Stimulated activated naive B cell treated with anti-CD40 and anti-IgM and Interleukin-4, amounts not matched to agents 10 μg/mL and 1 μg/mL and 100 μg/mL, for 72 hours (primary cell): ENCODE results near the gene LRRC17.
"Not testable (repeated sequence)": the region's sequence is repeated elsewhere in the genome, so short reads cannot be mapped to it uniquely, and the experiment has no call there.

Experiments used
- ATAC-seq, 2 donors: fragments of 150-1000 bp; cut with Tn5 transposase; replicated peaks; 2 replicates each; pipeline ENCODE4 v1.10.0; 2021; ENCODE audit warnings: moderate library complexity in 1 of 2
- DNase-seq: peaks from one replicate; pipeline ENCODE4 v3.0.0; 2021
- H3K27ac Mint-ChIP-seq: one replicate; pipeline ENCODE4 v1.8.0; 2022; ENCODE audit warnings: mild to moderate bottlenecking, mixed read lengths
- H3K27me3 Mint-ChIP-seq, 2 donors: one replicate each; pipeline ENCODE4 v1.8.0; 2022; ENCODE audit warnings: mixed read lengths in 2 of 2
- H3K36me3 Mint-ChIP-seq, 2 donors: one replicate each; pipeline ENCODE4 v1.8.0; 2022; ENCODE audit warnings: mixed read lengths in 2 of 2, mild to moderate bottlenecking in 1 of 2
- H3K4me1 Mint-ChIP-seq, 2 donors: one replicate each; pipeline ENCODE4 v1.8.0; 2022; ENCODE audit warnings: mixed read lengths in 2 of 2, mild to moderate bottlenecking in 1 of 2
- H3K4me3 Mint-ChIP-seq, 2 donors: one replicate each; pipeline ENCODE4 v1.8.0; 2022; ENCODE audit warnings: mild to moderate bottlenecking in 2 of 2, mixed read lengths in 2 of 2, moderate library complexity in 1 of 2
- H3K9me3 Mint-ChIP-seq, 2 donors: one replicate each; pipeline ENCODE4 v1.8.0; 2022; ENCODE audit warnings: mixed read lengths in 2 of 2, mild to moderate bottlenecking in 1 of 2

The LRRC17 gene

DNA sequence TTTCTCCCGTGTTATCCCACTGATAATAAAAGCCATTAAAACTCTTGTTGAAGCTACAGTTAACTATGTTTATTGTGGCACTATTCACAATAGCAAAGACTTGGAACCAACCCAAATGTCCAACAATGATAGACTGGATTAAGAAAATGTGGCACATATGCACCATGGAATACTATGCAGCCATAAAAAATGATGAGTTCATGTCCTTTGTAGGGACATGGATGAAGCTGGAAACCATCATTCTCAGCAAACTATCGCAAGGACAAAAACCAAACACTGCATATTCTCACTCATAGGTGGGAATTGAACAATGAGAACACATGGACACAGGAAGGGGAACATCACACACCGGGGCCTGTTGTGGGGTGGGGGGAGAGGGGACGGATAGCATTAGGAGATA lies 64.8 kb downstream of the LRRC17 start:
- ATAC-seq, H3K4me1 Mint-ChIP-seq, DNase-seq, H3K27me3 Mint-ChIP-seq, H3K4me3 Mint-ChIP-seq, H3K9me3 Mint-ChIP-seq, H3K36me3 Mint-ChIP-seq, H3K27ac Mint-ChIP-seq: not testable (repeated sequence)

DNA sequence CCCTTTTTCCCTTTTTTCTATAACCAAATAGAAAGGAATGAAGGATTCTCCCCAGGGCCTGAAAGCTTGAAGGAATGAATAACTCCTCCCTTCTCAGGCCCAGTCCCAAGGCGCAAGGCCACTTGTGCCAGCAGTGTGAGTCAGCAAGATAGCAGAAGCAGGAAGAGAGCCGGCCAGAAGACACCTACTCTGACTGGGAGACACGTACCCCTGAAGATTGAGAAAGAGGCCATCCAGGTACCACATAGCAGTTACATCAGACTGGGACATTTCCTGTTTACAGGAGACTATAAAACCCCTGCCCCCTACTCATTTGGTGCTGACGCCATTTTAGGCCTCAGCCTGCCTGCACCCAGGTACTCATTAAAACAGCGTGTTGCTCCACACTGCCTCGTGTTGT lies 65.5 kb downstream of the LRRC17 start:
- DNase-seq (no peak), ATAC-seq (no peak)
- peaks cover 0 to 1% of the 10 kb centered on the region in 2 donors for H3K9me3 Mint-ChIP-seq
- H3K27ac Mint-ChIP-seq, result no peak overlapping the region
- H3K4me3 Mint-ChIP-seq, result no peak overlapping the region
- H3K27me3 Mint-ChIP-seq, result no peaks in the 10 kb centered on the region
- H3K4me1 Mint-ChIP-seq, result no peaks in the 10 kb centered on the region
- H3K36me3 Mint-ChIP-seq, result no peaks in the 10 kb centered on the region

DNA sequence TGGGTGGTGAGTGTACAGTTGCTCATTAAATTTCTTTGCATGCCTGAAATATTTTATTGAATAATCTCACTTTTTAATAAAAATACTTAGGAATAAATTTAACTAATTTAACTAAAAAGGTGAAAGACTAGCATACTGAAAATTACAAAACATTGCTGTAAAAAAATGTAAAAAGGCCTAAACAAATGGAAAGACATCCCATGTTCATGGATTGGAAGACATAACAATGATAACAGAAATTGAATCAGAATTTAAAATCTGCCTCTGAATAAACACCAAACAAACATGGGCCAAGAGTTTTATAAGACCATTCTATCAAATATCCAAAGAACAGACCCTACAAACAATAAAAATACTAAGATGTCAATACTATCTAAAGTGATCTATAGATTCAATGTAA lies 66.9 kb downstream of the LRRC17 start:
- Mint-ChIP-seq H3K36me3 (no peaks in the 10 kb centered on the region), H3K27ac (no peak overlapping the region), H3K4me1 (no peaks in the 10 kb centered on the region), H3K4me3 (no peak overlapping the region), H3K9me3 (peaks cover 0 to 1% of the 10 kb centered on the region in 2 donors), H3K27me3 (no peaks in the 10 kb centered on the region)
- ATAC-seq, result no peak
- no peak for DNase-seq

DNA sequence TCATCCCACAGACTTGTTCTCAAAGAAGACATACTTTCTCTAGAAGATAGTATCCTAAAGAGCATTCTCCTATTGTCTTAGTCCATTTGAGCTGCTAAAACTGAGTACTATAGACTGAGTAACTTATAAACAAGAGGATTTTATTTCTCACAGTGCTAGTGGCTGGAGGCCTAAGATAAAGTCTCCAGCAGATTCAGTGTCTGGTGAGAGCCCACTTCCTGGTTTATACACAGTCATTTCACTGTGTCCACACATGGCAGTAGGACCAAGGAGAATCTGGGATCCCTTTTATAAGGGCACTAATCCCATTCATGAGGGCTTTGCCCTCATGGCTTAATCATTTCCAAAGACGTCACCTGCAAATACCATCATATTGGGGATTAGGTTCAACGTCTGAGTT lies 68.7 kb downstream of the LRRC17 start:
- no peaks in the 10 kb centered on the region for H3K27me3 Mint-ChIP-seq
- peaks cover 0 to 1% of the 10 kb centered on the region in 2 donors for H3K9me3 Mint-ChIP-seq
- DNase-seq, result no peak
- H3K36me3 Mint-ChIP-seq, result no peaks in the 10 kb centered on the region
- no peak overlapping the region for H3K27ac Mint-ChIP-seq
- no peaks in the 10 kb centered on the region for H3K4me1 Mint-ChIP-seq
- no peak for ATAC-seq
- H3K4me3 Mint-ChIP-seq, result no peak overlapping the region

DNA sequence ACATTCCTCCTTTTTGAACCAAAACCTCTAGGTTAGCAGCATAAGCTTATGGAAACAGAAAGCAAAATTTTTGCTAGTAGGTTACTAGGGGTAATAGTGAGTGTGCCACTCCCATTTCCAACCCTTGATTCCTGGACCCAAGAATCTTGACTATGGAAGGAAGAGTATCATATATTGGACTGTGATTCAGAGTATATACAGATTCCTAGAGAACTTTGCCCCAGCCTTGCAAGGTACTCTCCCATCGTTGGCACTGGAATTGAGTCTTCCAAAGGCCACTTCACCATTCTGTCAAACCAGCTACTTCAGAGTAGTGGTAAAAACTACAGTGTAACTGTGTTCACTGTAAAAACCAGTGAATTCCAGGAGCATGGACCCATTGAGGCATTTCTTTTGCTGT lies 69.4 kb downstream of the LRRC17 start:
- Mint-ChIP-seq H3K27me3 (no peaks in the 10 kb centered on the region), H3K27ac (no peak overlapping the region), H3K4me3 (no peak overlapping the region), H3K36me3 (no peaks in the 10 kb centered on the region), H3K4me1 (no peaks in the 10 kb centered on the region), H3K9me3 (peaks cover 0 to 1% of the 10 kb centered on the region in 2 donors)
- DNase-seq (no peak), ATAC-seq (no peak)

DNA sequence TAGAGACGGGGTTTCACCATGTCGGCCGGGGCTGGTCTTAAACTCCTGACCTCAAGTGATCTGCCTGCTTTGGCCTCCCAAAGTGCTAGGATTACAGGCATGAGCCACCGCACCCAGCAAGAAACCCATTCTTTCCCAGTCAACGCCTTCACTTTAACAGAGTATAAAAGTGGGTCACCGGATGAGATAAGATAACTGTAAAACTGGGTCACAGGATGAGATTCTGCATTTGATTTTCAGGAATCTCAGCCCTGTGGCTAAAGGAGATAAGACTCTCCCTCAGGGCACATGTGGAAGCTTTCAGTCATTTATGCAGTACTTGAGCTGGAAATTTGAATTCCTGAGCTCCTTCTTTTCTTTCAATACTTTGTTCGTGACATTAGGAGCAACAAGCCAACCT lies 70.8 kb downstream of the LRRC17 start:
- no peaks in the 10 kb centered on the region for H3K36me3 Mint-ChIP-seq
- no peak overlapping the region for H3K4me3 Mint-ChIP-seq
- no peak for DNase-seq
- no peaks in the 10 kb centered on the region for H3K27me3 Mint-ChIP-seq
- peaks cover 0 to under 1% of the 10 kb centered on the region in 2 donors for H3K4me1 Mint-ChIP-seq
- H3K27ac Mint-ChIP-seq, result no peak overlapping the region
- H3K9me3 Mint-ChIP-seq, result peaks cover 0 to 1% of the 10 kb centered on the region in 2 donors
- no peak for ATAC-seq

DNA sequence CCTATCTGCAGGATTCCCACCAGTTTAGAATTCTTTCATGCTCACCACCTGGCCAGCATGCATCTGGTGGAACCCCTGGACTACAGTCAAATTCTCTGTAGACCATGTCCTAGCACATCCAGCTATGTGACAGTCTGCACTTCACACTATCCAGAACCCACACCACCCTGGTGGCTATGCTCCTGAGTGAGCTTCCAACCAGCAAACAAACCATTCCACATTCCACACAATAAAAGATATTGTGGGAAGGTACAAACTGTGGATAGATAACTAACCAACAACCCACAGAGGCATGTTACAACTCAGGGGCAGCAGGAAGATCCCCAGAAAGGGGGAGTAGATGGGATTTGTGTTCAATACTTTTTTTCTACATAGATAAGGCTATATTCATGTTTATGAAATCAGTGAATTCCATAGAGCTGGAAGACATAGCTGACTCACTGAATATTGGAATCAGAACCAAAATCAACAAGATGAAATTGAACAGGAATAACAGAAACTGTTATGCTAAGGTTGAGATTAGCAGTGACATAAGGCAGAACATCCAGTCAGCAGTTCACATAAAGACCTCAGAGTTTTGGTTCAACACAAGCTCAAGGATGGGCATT lies 72.5 kb downstream of the LRRC17 start:
- no peaks in the 10 kb centered on the region for H3K36me3 Mint-ChIP-seq
- no peaks in the 10 kb centered on the region for H3K27me3 Mint-ChIP-seq
- DNase-seq, result no peak
- ATAC-seq, result no peak
- no peaks in the 10 kb centered on the region for H3K9me3 Mint-ChIP-seq
- no peak overlapping the region for H3K27ac Mint-ChIP-seq
- peaks cover 5 to 8% of the 10 kb centered on the region in 2 donors for H3K4me1 Mint-ChIP-seq
- H3K4me3 Mint-ChIP-seq, result no peak overlapping the region

DNA sequence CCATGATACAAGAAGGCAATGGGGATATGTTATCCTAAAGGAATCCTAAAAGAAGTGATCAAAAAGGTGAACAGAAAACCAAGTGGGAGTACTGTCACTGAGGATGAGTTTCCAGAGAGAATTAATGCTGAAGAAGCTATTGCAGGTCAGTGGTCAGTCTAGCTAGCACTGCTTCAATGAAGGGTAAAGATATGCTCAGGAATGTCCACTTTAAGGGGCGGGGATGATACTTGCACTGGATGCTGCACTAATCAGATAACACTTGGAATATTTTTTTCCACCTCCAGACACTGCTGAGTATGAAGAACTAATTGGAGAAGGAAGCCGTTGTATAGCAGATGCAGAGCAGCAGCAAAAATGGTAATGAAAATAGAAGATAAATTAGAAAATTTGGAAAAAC lies 75.3 kb downstream of the LRRC17 start:
- no peak for DNase-seq
- no peak for ATAC-seq
- peaks cover 5 to 8% of the 10 kb centered on the region in 2 donors for H3K4me1 Mint-ChIP-seq
- no peaks in the 10 kb centered on the region for H3K9me3 Mint-ChIP-seq
- H3K27ac Mint-ChIP-seq, result no peak overlapping the region
- H3K27me3 Mint-ChIP-seq, result no peaks in the 10 kb centered on the region
- no peaks in the 10 kb centered on the region for H3K36me3 Mint-ChIP-seq
- H3K4me3 Mint-ChIP-seq, result no peak overlapping the region

DNA sequence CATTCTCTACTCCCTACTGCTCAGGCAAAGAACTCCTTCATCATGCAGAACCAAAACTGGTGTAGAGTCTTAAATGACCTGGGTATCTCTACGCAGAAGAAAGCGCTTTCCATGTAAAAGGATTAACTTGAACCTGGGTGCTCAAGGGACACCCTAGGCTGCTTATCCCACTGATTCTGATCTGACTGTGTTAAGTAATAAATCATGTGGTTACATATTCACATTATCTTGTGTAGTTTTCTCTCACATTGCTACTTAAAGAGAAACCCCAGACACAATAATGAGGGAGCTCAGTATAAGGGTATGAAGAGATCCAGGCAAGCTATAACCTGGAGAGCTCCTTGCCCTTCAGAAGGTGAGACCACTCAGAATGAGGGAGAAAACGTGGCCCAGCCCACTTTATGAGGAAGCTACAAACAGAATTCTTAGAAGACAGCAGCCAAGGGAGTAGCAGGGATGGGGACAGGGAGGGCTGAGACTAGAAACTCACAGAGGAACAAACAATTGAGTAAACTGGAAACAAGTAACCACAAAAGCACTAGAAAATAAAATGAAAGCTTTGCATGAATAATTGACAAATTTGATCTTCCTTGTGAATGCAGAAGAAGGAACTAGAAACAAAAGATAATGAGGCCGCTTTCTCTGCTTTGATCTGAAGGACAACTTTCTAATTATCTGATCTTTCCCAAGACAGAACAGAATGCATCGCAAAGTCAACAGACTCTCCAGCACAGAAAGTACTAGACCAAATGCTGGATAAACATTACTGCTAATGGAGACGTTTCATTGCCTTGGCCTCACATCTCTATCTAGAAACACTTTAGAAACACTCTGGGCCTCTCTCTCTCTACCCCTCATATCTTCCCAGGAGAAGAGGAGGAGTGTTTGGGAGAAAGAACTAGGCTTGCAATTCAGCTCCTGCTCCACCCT lies 76.1 kb downstream of the LRRC17 start:
- ATAC-seq (no peak), DNase-seq (no peak)
- Mint-ChIP-seq H3K4me3 (no peak overlapping the region), H3K36me3 (no peaks in the 10 kb centered on the region), H3K4me1 (peaks cover 5 to 8% of the 10 kb centered on the region in 2 donors), H3K9me3 (no peaks in the 10 kb centered on the region), H3K27me3 (no peaks in the 10 kb centered on the region), H3K27ac (no peak overlapping the region)

DNA sequence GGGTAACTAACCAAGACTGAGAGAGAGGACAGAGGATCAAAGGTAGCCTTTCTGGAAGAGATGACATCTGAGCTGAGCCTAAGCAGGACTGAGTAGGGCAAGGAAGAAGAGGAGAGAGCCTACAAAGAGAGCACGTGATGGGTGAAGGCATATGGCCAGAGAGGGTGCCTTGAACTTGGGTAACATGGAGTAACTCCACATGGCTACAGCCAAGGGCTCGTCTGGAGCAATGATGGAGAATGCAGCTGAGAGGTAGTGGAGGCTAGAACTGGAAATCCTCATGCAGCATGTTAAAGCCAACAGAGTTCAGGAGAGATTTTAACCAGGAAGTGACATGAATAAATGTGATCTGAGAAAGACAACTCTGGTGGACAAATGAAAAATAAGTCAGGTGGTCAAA lies 77.8 kb downstream of the LRRC17 start:
- Mint-ChIP-seq H3K4me1 (peaks cover 5 to 8% of the 10 kb centered on the region in 2 donors), H3K27me3 (no peaks in the 10 kb centered on the region), H3K9me3 (no peaks in the 10 kb centered on the region), H3K4me3 (no peak overlapping the region), H3K27ac (no peak overlapping the region), H3K36me3 (no peaks in the 10 kb centered on the region)
- no peak for ATAC-seq
- no peak for DNase-seq

DNA sequence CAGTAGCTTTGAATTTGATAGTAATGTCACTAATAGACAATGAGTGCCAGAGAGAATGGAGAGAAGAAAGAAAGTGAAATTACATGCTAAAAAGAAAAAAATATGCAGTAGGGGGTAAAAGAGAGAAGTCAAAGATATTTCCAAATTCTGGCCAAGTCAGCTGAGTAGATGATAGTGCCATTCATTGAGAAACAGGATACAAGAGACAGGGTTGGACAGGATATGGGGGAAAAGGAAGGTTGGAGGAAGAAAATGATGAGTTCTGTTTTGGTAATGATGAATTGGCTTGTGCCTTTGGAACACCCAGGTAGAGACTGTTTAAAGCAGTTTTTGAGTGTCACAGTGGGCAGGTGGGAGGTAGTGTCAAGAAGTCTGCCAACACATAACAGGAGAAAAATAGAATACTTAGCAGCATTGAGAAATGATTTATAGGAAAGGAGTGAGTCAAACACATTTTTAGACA lies 78.3 kb downstream of the LRRC17 start:
- Mint-ChIP-seq H3K9me3 (no peaks in the 10 kb centered on the region), H3K4me1 (peaks cover 5 to 8% of the 10 kb centered on the region in 2 donors), H3K4me3 (no peak overlapping the region), H3K27ac (no peak overlapping the region), H3K36me3 (no peaks in the 10 kb centered on the region), H3K27me3 (no peaks in the 10 kb centered on the region)
- ATAC-seq, result no peak
- no peak for DNase-seq

DNA sequence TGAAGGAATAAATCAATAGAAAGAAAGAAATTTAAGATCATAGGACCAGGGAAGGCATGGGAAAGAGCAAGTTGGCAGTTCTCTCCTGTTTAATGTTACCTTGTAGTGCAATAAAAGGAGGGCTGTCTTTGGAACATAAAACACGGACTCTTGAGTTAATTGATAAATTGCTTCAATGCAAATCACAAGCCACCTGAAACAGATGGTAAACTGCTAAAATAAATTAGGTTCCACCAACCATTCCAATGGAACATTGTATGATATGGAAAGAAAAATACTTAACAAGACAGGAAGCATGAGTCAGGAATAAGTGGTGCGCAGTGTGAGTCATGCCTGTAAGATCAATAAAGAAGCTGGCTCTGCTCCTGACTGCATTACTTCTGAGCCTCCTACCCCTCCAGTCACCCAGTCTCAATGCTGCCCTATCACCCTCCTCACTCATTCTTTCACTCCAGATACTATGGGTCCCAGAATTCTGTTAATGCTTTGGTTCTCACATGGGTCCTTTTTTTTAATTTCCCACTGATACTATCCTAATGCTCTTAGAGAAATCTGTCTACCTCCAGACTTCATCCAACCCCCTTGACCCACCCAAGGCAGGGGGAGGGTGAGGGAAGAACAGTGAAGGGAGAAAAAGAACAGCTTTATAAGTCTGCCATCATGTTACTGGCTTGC lies 78.9 kb downstream of the LRRC17 start:
- Mint-ChIP-seq H3K4me3 (no peak overlapping the region), H3K4me1 (peaks cover 5 to 8% of the 10 kb centered on the region in 2 donors), H3K27me3 (no peaks in the 10 kb centered on the region), H3K36me3 (no peaks in the 10 kb centered on the region), H3K9me3 (no peaks in the 10 kb centered on the region), H3K27ac (no peak overlapping the region)
- ATAC-seq, result no peak
- no peak for DNase-seq

DNA sequence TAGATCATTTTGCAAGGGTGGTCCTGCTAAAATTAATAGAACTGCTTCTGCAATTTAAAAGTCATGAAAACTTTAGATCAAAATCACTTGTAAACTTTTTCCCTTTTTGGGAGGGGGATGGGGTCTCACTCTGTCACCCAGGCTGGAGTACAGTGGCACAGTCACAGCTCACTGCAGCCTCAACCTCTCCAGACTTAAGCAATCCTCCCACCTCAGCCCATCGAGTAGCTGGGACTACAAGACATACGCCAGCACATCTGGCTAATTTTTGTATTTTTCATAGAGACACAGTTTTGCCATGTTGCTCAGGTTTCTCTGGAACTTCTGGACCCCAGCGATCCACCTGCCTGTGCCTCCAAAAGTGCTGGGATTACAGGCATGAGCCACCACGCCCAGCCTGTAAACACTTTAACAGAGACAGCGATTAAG lies 79.7 kb downstream of the LRRC17 start:
- Mint-ChIP-seq H3K36me3 (no peaks in the 10 kb centered on the region), H3K27me3 (no peaks in the 10 kb centered on the region), H3K4me3 (no peak overlapping the region), H3K27ac (no peak overlapping the region), H3K9me3 (no peaks in the 10 kb centered on the region), H3K4me1 (peaks cover 5 to 8% of the 10 kb centered on the region in 2 donors)
- ATAC-seq, result no peak
- no peak for DNase-seq

DNA sequence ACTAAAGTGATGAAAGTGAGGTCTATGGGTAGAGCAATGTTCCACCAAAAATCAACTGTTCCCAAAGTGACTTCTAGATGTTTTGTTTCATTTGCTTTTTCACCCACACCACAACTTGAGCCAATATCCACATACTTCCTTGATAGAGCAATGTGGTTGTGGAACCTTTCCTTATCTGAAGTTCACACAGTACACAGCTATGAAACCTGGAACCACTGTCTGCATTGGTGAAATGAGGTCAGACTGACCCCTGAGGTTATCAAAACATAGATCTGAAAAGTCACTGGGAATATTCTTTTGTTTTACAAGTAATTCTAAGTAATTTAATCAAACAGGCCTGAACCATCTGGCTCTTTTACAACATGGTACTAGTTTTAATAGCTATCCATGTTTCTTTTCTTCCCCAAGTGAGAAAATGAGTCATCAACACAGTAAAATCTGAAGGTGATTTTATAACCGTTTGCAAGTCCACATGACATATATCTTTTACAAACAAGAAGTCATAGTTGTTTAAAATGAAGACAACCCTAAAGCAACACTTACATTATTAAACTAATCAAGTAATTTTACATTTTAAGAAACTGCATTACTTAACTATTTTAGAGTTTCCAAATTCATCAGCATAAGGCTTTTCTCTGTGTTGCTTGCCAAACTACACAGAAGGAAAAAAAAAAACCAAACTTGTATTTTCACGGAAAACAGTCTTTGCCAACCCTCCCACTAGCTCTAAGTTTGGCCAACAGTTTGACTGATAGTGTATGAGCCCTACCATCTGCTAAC lies 80.3 kb downstream of the LRRC17 start:
- Mint-ChIP-seq H3K4me1 (peaks cover 5 to 8% of the 10 kb centered on the region in 2 donors), H3K36me3 (no peaks in the 10 kb centered on the region), H3K4me3 (no peak overlapping the region), H3K27me3 (no peaks in the 10 kb centered on the region), H3K9me3 (no peaks in the 10 kb centered on the region), H3K27ac (no peak overlapping the region)
- no peak for ATAC-seq
- no peak for DNase-seq
